Adrenal gland (tissue), 12 donors: ENCODE results near the gene PUSL1. TPM values are rescaled to one million over a fixed set of nuclear protein-coding genes. Genes with fewer than 3 reads are reported as not detected.

ENCODE experiments used
- DNase-seq, 7 donors: peaks; one replicate each; pipeline ENCODE4 v3.0.0-alpha.2; 2019 to 2020
- H3K27ac ChIP-seq, 5 donors: fragments of 200-600 bp; sonication (generic) in 4 of 5; 1 replicate in 3 of 5; 2 replicates in 2 of 5; pipeline versions ENCODE4 v1.5.1 to v1.8.0; 2016 to 2020; ENCODE audit warnings: mild to moderate bottlenecking in 1 of 5
- H3K27me3 ChIP-seq: fragments of 200-600 bp; 2 replicates; pipeline ENCODE4 v1.8.0; 2021
- H3K36me3 ChIP-seq, 2 donors: fragments of 200-600 bp; replicated peaks in 1 of 2; 1 replicate in 1 of 2; 2 replicates in 1 of 2; pipeline versions ENCODE4 v1.5.1 to v1.8.0; 2018 to 2022
- H3K4me1 ChIP-seq, 2 donors: fragments of 200-600 bp; replicated peaks in 1 of 2; 1 replicate in 1 of 2; 2 replicates in 1 of 2; pipeline versions ENCODE4 v1.5.1 to v1.8.0; 2018 to 2021
- H3K4me3 ChIP-seq, 4 donors: fragments of 200-600 bp; sonication (generic) in 3 of 4; one replicate each; pipeline ENCODE4 v1.5.1; 2016 to 2018
- H3K9me3 ChIP-seq, 3 donors: fragments of 200-600 bp; sonication (generic) in 1 of 3; replicated peaks in 1 of 3; 1 replicate in 2 of 3; 2 replicates in 1 of 3; pipeline versions ENCODE4 v1.5.1 to v1.8.0; 2016 to 2021
- CTCF ChIP-seq, 6 experiments: fragments of 450-650 bp in 4 of 6; fragments of 200-600 bp in 2 of 6; sonication (generic) in 1 of 6; IDR thresholded peaks; 1 replicate in 5 of 6; 2 replicates in 1 of 6; pipeline versions ENCODE4 v1.5.1 to v1.8.0; 2016 to 2021; ENCODE audit warnings: antibody characterized with exemption in 6 of 6, mild to moderate bottlenecking in 2 of 6, moderate library complexity in 1 of 6
- POLR2A ChIP-seq, 2 donors: fragments of 450-650 bp; IDR thresholded peaks; one replicate each; pipeline ENCODE4 v1.6.1; 2017; ENCODE audit warnings: antibody characterized with exemption in 2 of 2, mild to moderate bottlenecking in 2 of 2, moderate library complexity in 1 of 2
- whole genome bisulfite sequencing, 4 donors: extraction: QIAGEN DNeasy Blood & Tissue Kit in 2 of 4; methylation state at CpG; one replicate each; pipeline versions ENCODE4 v1.1.5 to v1.1.7; 2013 to 2017; 5-methylcytosine and 5-hydroxymethylcytosine counted together
- intact Hi-C, 2 donors: fragments of 100-400 bp; cut with DNase I; formaldehyde crosslinking; loops; one replicate each; pipeline versions ENCODE4 v1.14.1 to v1.15.0; 2022 to 2023
- polyA plus RNA-seq, 3 donors: library from polyadenylated mRNA; stranded (reverse); fragments of 200-250 nt in 2 of 3; fragments of 350-450 nt in 1 of 3; fragmentation: Illumina TruSeq in 1 of 3; extraction: RNeasy Lipid Tissue Mini Kit (QIAGEN cat#74804) in 1 of 3; gene quantifications; one replicate each; pipeline ENCODE4 v1.2.3, GENCODE V29; 2013 to 2014
- total RNA-seq, 9 donors: library from RNA; depleted of rRNA in 4 of 9; stranded (reverse); fragments of >200 nt in 4 of 9; fragments of 120-200 nt in 1 of 9; fragmentation: NEBNext Ultra II Directional in 1 of 9; extraction: Animal tissue kit (Norgen Biotek cat#: 25700) in 1 of 9; gene quantifications; one replicate each; pipeline versions ENCODE4 v1.1.0 to v1.2.4, GENCODE V29; 2013 to 2023
- donor health status: healthy with polysubstance abuse.
- donor health status: Bipolar disorder and iron deficiency.
- donor health status: DM: yes; HTN: yes; CAD: no.
- donor health status: DM: no; HTN: no; CAD: no.
- donor health status: DM: no; HTN: no; CAD: no.
- donor health status: DM: yes; HTN: yes; CAD: no.

The PUSL1 gene
- total and polyA plus RNA-seq, 12 donors: 2.5 to 43.8 (median 26.1) TPM

DNA sequence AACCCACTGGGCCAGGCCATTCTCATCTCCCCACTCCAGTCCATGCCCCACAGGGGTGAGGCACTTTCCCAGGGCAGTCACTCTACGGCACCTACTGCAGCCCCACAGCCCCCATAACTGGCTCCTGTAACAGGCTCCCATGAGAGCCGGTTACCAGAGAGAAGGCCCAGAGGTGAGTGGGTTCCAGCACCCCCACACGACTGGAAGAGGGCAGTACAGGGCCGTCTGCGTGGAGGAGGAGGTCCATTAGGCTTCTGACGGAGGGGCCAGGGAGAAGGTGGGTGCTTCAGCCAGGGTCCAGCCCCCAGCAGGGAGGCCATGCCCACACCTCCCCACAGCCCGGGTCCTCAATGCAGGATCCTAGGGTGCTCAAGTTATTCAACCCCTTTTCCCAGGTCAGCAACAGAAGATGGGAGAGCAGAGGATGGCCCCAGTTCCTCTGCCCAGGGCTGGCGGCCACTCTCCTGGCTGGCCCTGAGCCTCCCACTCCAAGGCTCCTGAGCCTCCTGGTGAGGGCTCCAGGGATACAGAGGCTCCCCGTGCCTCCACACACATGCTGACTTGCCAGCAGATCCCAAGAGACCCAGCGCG, 2.2 kb upstream of the PUSL1 start:
- no peak for DNase-seq
- peak overlapping the region in 1 of 4 donors; percentile 97 for H3K4me3 ChIP-seq
- WGBS, 4 donors: 19 to 36% (median 30%) methylated on average over 6 to 11 of the region's 11 CpGs
- no peaks in the 10 kb centered on the region for H3K27me3 ChIP-seq
- peak overlapping the region in 3 of 5 donors; percentile 37 to 93 (median 87) for H3K27ac ChIP-seq
- intact Hi-C loops: no loop called here
- H3K4me1 ChIP-seq: peaks cover 40 to 45% of the 10 kb centered on the region in 2 donors
- TF ChIP-seq CTCF (IDR thresholded peaks at IDR 0.05) (no peak), POLR2A (IDR thresholded peaks at IDR 0.05) (no peak)
- peaks cover 0 to 13% of the 10 kb centered on the region in 2 donors for H3K36me3 ChIP-seq
- no peaks in the 10 kb centered on the region for H3K9me3 ChIP-seq

DNA sequence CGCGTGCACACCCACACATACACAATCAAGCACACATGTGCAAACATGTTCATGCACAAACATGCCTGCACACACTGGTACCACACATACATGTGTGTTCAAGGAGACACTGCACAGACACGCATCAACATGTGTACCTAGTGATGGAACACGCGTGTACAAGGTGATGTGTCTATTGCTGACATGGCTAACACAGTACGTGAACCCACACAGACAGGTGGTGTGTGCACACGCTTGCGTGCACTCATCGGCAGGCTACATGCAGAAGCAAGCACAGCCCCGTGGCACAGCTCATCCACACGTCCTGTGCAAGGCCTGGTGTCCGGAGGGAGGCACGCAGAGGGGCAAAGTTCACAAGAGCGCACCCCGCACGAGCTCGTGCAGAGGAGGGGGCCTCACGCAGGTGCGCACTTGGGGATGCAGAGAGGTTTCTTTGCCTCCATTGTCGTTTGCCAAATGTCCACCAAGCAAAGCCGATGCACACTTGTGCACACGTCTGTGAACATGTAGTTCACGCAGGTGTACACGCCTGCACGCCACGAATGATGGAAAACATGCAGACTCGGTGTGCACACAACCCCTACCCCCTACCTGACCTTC, 1.6 kb upstream of the PUSL1 start:
- Histone ChIP-seq H3K27ac (peak overlapping the region in 1 of 5 donors; percentile 96), H3K36me3 (peaks cover 0 to 19% of the 10 kb centered on the region in 2 donors), H3K4me3 (peak overlapping the region in 3 of 4 donors; percentile 32 to 97 (median 56)), H3K9me3 (no peaks in the 10 kb centered on the region), H3K4me1 (peaks cover 40 to 45% of the 10 kb centered on the region in 2 donors), H3K27me3 (no peaks in the 10 kb centered on the region)
- intact Hi-C loops: no loop called here
- no peak for DNase-seq
- no peak for TF ChIP-seq CTCF (IDR thresholded peaks at IDR 0.05)
- no peak for TF ChIP-seq POLR2A (IDR thresholded peaks at IDR 0.05)
- WGBS, 4 donors: 28 to 50% (median 33%) methylated on average over 12 to 27 of the region's 27 CpGs

GRCh38 chr1:1307261-1307922, 1.0 kb upstream of the PUSL1 start:
- no peaks in the 10 kb centered on the region for H3K9me3 ChIP-seq
- peak overlapping the region in 3 of 4 donors; percentile 32 to 97 (median 56) for H3K4me3 ChIP-seq
- TF ChIP-seq CTCF (IDR thresholded peaks at IDR 0.05): no peak
- TF ChIP-seq POLR2A (IDR thresholded peaks at IDR 0.05): peak; percentile 49 to 51
- H3K27me3 ChIP-seq: no peaks in the 10 kb centered on the region
- peak overlapping the region in 4 of 5 donors; percentile 4 to 96 (median 87) for H3K27ac ChIP-seq
- H3K4me1 ChIP-seq: peaks cover 40 to 45% of the 10 kb centered on the region in 2 donors
- DNase-seq: peak in 4 of 7 donors; percentile 44 to 61 (median 48)
- intact Hi-C loops: no loop called here
- WGBS, 4 donors: 0 to 2% (median 1%) methylated on average over 10 to 80 of the region's 83 CpGs
- H3K36me3 ChIP-seq: peaks cover 0 to 25% of the 10 kb centered on the region in 2 donors

DNA sequence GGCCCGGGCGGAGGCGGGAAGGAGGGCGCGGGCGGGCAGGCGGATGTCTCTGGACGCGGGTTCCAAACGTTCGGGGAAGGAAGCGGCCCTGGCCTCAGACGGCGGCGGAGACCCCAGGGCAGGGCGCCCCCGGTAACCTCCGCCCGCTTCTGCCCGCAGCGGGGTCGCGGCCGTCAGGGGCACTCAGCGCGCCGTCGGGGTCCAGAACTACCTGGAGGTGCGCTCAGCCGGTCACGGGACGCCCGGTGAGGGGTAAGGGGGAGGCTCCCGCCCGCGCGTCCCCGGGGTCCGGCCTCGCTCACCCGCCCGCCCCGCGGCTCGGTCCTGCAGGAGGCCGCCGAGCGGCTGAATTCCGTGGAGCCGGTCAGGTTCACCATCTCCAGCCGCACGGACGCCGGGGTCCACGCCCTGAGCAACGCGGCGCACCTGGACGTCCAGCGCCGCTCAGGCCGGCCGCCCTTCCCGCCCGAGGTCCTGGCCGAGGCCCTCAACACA, 406 bp downstream of the PUSL1 start:
- no peak for DNase-seq
- Histone ChIP-seq H3K9me3 (no peaks in the 10 kb centered on the region), H3K4me1 (peaks cover 40 to 45% of the 10 kb centered on the region in 2 donors), H3K4me3 (peak overlapping the region; percentile 62 to 97 (median 82)), H3K27me3 (no peaks in the 10 kb centered on the region), H3K27ac (peak overlapping the region; percentile 53 to 97 (median 95)), H3K36me3 (peaks cover 0 to 39% of the 10 kb centered on the region in 2 donors)
- TF ChIP-seq CTCF (IDR thresholded peaks at IDR 0.05): no peak
- no peak for TF ChIP-seq POLR2A (IDR thresholded peaks at IDR 0.05)
- intact Hi-C loops: no loop called here
- 0% methylated on average over 10 to 66 of the region's 66 CpGs; no CpG with 5 or more reads in 1 of the 4 donors for WGBS, 4 donors
